K562 treated with DMSO at 1 percent for 12 hours (cell line): ENCODE measurements around the gene FOXJ3. TPM values are rescaled to one million over a fixed set of nuclear protein-coding genes. Genes with fewer than 3 reads are reported as not detected.

Source experiments
- total RNA-seq: library from RNA; unstranded; fragments of 300-600 nt; gene quantifications from 2 replicates; pipeline ENCODE4 v1.2.3, GENCODE V29; 2022; ENCODE audit not compliant: insufficient read depth

Gene FOXJ3
- 5.3 and 21.2 TPM in 2 replicates for total RNA-seq

DNA sequence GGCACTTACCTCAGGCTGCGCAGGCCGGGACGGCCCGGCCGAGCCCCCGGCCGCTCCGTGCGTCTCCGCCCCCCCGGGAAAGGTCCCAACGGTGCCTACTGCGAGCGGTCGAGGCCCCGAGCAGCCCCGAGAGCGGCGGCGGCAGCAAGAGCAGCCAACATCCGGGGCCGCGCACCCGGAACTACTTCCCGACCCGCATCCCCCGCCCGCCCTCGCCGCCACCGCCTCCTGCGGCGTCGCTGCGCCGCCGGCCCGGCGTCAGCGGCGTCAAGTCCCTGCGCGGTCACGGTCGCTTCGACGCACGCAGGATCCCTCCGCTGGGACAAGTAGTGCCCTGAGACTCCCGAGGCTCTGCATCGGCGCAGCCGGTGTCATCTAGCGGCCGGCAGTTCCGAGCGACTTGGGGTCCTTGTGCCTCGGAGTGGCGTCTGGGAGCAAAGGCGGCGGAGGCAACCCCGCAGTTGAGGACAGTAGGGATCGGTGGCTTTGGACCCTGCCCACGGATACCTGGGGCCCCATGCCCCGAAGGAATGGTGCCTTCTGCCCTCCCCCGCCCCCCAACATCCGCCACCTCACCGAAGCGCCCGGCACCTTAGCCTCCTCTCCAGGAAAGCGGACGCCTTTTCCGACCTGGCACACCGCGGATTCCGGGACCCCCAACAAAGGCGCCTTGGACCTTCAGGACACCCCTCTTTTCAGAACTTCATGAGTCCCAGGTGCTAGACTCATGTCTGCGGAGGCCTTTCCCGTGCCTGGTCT is at the start of gene FOXJ3:
Gene FOXJ3, minus strand, starts transcription at position 186 of the 759 bp plus-strand sequence. CDS start 24,142 bp downstream, outside the sequence.

DNA sequence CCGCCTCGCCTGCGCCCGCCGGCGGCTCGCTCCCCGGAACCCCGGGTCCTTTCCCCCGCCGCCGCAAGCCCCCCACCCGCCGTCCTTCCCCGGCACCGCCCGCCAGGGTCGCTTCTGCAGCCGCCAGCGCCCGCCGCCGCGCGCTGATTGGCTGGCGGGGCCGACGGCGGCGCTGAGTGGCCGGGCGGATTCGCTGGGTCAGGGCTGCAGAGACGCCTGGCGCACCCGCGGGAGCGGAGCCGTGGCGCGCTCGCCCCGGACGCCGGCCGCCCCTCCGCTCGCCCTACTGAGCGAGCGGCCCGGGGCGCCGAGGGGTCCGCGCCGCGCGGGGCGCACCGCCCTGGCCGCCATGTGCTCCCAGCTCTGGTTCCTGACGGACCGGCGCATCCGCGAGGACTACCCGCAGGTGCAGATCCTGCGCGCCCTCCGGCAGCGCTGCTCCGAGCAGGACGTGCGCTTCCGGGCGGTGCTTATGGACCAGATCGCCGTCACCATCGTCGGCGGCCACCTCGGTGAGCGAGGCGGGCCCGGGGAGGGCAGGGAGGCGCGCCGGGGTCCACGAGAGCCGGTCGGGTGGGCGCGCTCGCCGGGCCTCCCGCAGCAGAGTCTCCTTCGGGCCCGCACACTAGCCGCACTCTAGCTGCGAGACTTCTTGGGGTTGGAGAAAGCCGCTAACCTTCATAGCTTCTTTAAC is 45.7 kb upstream of the FOXJ3 start, which contains the start of gene RIMKLA:
Gene RIMKLA, plus strand, starts transcription at position 207 of the 694 bp plus-strand sequence. Its CDS starts 143 bp downstream, at position 350.

DNA sequence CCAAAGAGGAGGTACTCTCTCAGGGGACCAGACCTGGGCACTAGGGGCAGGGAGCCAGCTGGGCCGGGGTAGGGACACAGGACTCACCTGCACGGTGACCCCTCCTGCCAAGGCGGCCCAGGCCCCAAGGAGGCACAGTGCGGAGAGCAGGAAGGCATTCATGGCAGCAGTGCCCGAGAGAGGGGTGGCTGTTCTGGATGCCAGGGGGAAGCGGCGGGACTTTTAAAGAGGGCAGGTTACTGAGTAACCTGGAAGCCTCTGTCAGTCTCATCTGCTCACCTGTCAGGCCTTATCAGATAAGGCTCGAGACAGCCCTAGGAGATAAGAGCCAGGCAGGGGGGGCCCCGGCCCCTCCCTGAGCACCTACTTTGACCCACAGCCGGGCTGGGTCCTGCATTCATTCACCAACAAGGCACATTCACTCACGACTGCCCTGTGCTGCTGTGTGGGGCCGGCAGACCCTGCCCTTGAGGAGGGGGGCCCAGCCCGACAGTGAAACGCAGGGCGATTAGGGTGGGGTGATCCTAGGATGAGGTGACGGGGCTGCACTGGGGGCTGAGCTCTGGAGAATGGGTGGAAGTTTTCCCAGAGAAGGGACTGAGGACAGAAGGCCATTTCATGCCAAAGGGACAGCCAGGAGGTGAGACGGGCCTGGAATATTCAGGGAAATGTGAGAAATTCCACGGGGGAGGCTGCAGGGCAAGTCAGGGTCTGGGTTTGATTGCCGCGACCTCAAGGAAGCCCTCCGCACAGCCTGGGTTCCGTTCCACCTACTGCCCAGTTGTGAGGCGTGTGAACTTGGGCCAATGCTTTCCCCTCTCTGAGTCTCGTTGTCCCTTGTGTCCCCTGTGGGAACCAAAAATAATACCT is 170.2 kb downstream of the FOXJ3 start, which contains the start of gene GUCA2A:
Gene GUCA2A, minus strand, starts transcription at position 195 of the 870 bp plus-strand sequence. Its CDS starts 33 bp downstream, at position 162.

DNA sequence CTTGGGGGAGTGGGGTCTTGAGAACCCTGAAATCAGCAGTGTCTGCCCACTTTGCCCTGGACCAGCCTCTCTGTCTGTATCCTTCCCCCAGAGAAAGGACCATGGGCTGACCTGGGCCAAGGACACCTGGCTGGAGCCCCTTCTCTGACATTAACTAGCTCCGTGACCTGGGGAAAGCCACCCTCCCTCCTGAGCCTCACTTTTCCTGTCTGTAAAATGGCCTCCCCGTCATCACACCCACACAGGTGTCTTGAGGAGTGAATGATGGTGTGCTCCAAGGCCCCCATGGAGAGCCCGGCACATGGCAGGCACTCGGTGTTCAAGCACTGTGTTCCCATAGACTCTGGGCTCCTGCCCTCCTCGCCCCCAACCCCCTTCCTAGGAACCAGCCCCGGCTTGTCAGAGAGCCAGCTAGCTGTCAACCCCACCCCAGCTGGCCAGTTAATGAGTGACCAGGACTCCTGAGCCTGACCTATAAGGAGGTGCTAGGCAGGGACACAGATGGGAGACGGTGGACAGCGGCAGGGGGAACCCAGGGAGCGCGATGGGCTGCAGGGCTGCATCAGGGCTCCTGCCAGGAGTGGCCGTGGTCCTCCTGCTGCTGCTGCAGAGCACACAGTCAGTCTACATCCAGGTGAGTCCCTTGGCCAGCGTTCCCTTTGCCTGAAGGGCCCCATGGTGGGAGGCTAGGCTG is 182.0 kb downstream of the FOXJ3 start, which contains the start of gene GUCA2B:
Gene GUCA2B, plus strand, starts transcription at position 504 of the 694 bp plus-strand sequence. Its CDS starts 41 bp downstream, at position 545.

Other genes with a start within 250 kb of the FOXJ3 start
- gene GUCA2B, start 181.8 kb downstream of the FOXJ3 start, total RNA-seq = not detected in 2 replicates
- not detected in 2 replicates for gene GUCA2A, start 170.5 kb downstream of the FOXJ3 start, total RNA-seq
- not detected in 2 replicates for gene RIMKLA, start 45.6 kb upstream of the FOXJ3 start, total RNA-seq
- not detected in 2 replicates for gene ZMYND12, start 120.8 kb upstream of the FOXJ3 start, total RNA-seq
- gene PPCS, start 121.3 kb upstream of the FOXJ3 start, total RNA-seq = 34.5 and 51.2 TPM in 2 replicates
- 0.21 TPM in 1 of 2 replicates, not detected in the other for gene CCDC30, start 128.1 kb upstream of the FOXJ3 start, total RNA-seq